ENCODE measurements around the gene AK4. TPM values are rescaled to one million over a fixed set of nuclear protein-coding genes. Genes with fewer than 3 reads are reported as not detected.

The AK4 gene
- total and polyA plus RNA-seq, 2 of the 4 experiments (the other 2 are of a cell fraction), result 12.4 to 30.3 TPM

- no TSS peak for BruUV-seq (replicated peaks)
- dilution Hi-C loops (cut with HindIII; ENCODE audit: low sequenced_read_pairs, unreplicated experiment), result no loop called here
- Histone ChIP-seq H4K20me1 (ENCODE audit: insufficient read depth, low read length) (no peaks in the 10 kb centered on the region), H3K23ac (ENCODE audit: low read depth, low read length) (no peak overlapping the region), H3K27ac (ENCODE audit: insufficient read depth, low read length) (no peak overlapping the region), H4K91ac (ENCODE audit: insufficient read depth, low read depth, low read length) (no peak overlapping the region), H2AK5ac (ENCODE audit: low read depth, low read length) (no peak overlapping the region), H4K5ac (ENCODE audit: low read depth, low read length) (no peak overlapping the region), H2BK20ac (ENCODE audit: low read depth, low read length) (no peak overlapping the region), H3K14ac (replicated peaks; ENCODE audit: low read depth, low read length) (no peak overlapping the region), H3K36me3 (ENCODE audit: control insufficient read depth, insufficient read depth, low read length) (no peaks in the 10 kb centered on the region), H3K4me1 (ENCODE audit: control insufficient read depth, insufficient read depth, low read length) (no peaks in the 10 kb centered on the region), H2BK120ac (ENCODE audit: low read depth, low read length) (no peak overlapping the region), H3K4ac (ENCODE audit: low read depth, low read length) (no peak overlapping the region), H3K9ac (ENCODE audit: low read depth, low read length) (no peak overlapping the region), H2AFZ (replicated peaks; ENCODE audit: low read length, poor library complexity) (no peak overlapping the region), H3K4me3 (ENCODE audit: insufficient read depth, low read depth, low read length) (no peak overlapping the region), H3K79me1 (ENCODE audit: low read depth in 1 of 2, low read length in 2 of 2) (no peaks in the 10 kb centered on the region), H2AK9ac (replicated peaks; ENCODE audit: low read depth, low read length, poor library complexity) (no peak overlapping the region), H3K9me3 (ENCODE audit: control insufficient read depth, insufficient read depth, low read length) (no peaks in the 10 kb centered on the region), H3K27me3 (ENCODE audit: control insufficient read depth, insufficient read depth, low read length) (peaks cover 1% of the 10 kb centered on the region; the same call in 1 of the 2 replicates), H3K9me1 (ENCODE audit: insufficient read depth, low read length) (no peaks in the 10 kb centered on the region), H3K56ac (ENCODE audit: extremely low read depth, insufficient read depth, low read length) (no peak overlapping the region), H2BK5ac (ENCODE audit: low read depth, low read length, poor library complexity, severe bottlenecking) (no peak overlapping the region), H4K8ac (ENCODE audit: low read depth in 2 of 2, low read length in 2 of 2) (no peak overlapping the region), H3K4me2 (ENCODE audit: low read depth, low read length) (no peak overlapping the region), H3K18ac (ENCODE audit: low read depth, low read length) (no peak overlapping the region), H2BK15ac (ENCODE audit: low read depth, low read length) (no peak overlapping the region)
- no peak for TF ChIP-seq MAFK (IDR thresholded peaks at IDR 0.05; ENCODE audit: low read depth, low read length)
- no peak for TF ChIP-seq RFX5 (IDR thresholded peaks at IDR 0.05; ENCODE audit: low read depth, low read length)
- no peak for TF ChIP-seq NFE2L2 (IDR thresholded peaks at IDR 0.05; ENCODE audit: low read depth, low read length)
- TF ChIP-seq, protein P1, sequence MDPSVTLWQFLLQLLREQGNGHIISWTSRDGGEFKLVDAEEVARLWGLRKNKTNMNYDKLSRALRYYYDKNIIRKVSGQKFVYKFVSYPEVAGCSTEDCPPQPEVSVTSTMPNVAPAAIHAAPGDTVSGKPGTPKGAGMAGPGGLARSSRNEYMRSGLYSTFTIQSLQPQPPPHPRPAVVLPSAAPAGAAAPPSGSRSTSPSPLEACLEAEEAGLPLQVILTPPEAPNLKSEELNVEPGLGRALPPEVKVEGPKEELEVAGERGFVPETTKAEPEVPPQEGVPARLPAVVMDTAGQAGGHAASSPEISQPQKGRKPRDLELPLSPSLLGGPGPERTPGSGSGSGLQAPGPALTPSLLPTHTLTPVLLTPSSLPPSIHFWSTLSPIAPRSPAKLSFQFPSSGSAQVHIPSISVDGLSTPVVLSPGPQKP (IDR thresholded peaks at IDR 0.05; ENCODE audit: borderline replicate concordance, low read depth, low read length), result no peak
- no peak for TF ChIP-seq FOS (IDR thresholded peaks at IDR 0.05; ENCODE audit: low read depth, low read length)
- TF ChIP-seq CHD1 (IDR thresholded peaks at IDR 0.05; ENCODE audit: low read depth, low read length), result no peak
- no peak for TF ChIP-seq SMC3 (IDR thresholded peaks at IDR 0.05; ENCODE audit: low read depth, low read length)
- TF ChIP-seq RCOR1 (IDR thresholded peaks at IDR 0.05; ENCODE audit: insufficient replicate concordance, low read length), result no peak
- TF ChIP-seq USF2 (IDR thresholded peaks at IDR 0.05; ENCODE audit: low read depth, low read length), result no peak
- TF ChIP-seq, protein P2, sequence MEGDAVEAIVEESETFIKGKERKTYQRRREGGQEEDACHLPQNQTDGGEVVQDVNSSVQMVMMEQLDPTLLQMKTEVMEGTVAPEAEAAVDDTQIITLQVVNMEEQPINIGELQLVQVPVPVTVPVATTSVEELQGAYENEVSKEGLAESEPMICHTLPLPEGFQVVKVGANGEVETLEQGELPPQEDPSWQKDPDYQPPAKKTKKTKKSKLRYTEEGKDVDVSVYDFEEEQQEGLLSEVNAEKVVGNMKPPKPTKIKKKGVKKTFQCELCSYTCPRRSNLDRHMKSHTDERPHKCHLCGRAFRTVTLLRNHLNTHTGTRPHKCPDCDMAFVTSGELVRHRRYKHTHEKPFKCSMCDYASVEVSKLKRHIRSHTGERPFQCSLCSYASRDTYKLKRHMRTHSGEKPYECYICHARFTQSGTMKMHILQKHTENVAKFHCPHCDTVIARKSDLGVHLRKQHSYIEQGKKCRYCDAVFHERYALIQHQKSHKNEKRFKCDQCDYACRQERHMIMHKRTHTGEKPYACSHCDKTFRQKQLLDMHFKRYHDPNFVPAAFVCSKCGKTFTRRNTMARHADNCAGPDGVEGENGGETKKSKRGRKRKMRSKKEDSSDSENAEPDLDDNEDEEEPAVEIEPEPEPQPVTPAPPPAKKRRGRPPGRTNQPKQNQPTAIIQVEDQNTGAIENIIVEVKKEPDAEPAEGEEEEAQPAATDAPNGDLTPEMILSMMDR (conservative IDR thresholded peaks at IDR 0.05; ENCODE audit: low read depth, low read length), result no peak
- no peak for TF ChIP-seq BHLHE40 (IDR thresholded peaks at IDR 0.05; ENCODE audit: low read depth, low read length)
- TF ChIP-seq POLR2A (IDR thresholded peaks at IDR 0.05; ENCODE audit: low read depth, low read length), result no peak
- TF ChIP-seq MXI1 (IDR thresholded peaks at IDR 0.05; ENCODE audit: borderline replicate concordance, low read depth, low read length), result no peak
- no peak for TF ChIP-seq MAZ (IDR thresholded peaks at IDR 0.05; ENCODE audit: borderline replicate concordance, low read depth, low read length)
- DNase-seq (no peak), ATAC-seq (ENCODE audit: low read depth) (no peak)
- WGBS, 2 experiments (ENCODE audit: extremely low coverage in 2 of 2, insufficient read length in 1 of 2), result no CpG with 5 or more reads among the region's 4 CpGs
- ChIA-PET CTCF (no interaction called here), POLR2A (ENCODE audit: unreplicated experiment) (no interaction called here)
- in situ Hi-C loops (cut with MboI; ENCODE audit: low sequenced_read_pairs), result no loop called here
- intact Hi-C loops (cut with micrococcal nuclease), result no loop called here
Measured at GRCh38 chr1:65114322-65114721, 33.7 kb upstream of the AK4 start.

Measured in IMR-90 (cell line).